ENCODE measurements around the gene MT4. TPM values are rescaled to one million over a fixed set of nuclear protein-coding genes. Genes with fewer than 3 reads are reported as not detected.

The MT4 gene
- total RNA-seq, 1 experiment from 2014 or later = not detected

- Histone ChIP-seq H3K4me3 (no peak overlapping the region), H3K79me2 (ENCODE audit: low read depth) (no peaks in the 10 kb centered on the region), H2AFZ (no peak overlapping the region), H3F3A (ENCODE audit: insufficient read depth, low read depth) (peaks cover 4% of the 10 kb centered on the region; the same call in 1 of the 2 replicates), H3K9me3 (ENCODE audit: insufficient read depth, low read depth) (no peaks in the 10 kb centered on the region), H3K9me2 (ENCODE audit: insufficient read depth) (no peaks in the 10 kb centered on the region), H3K4me2 (no peak overlapping the region), H4K20me1 (ENCODE audit: insufficient read depth) (no peaks in the 10 kb centered on the region), H3K36me3 (ENCODE audit: low read depth) (no peaks in the 10 kb centered on the region), H3K4me1 (replicated peaks; ENCODE audit: insufficient read depth) (no peaks in the 10 kb centered on the region), H3K27me3 (ENCODE audit: insufficient read depth, low read depth) (no peaks in the 10 kb centered on the region; the same call in 1 of the 2 replicates), H3K27ac (no peak overlapping the region)
- TF ChIP-seq CTCF (conservative IDR thresholded peaks at IDR 0.05) (no peak), EZH2 (IDR thresholded peaks at IDR 0.05; ENCODE audit: low read depth) (no peak)
- intact Hi-C loops (cut with micrococcal nuclease; ENCODE audit: unreplicated experiment) = no loop called here
- DNase-seq = no peak
- no TSS peak for BruUV-seq (replicated peaks)
- POLR2A ChIA-PET (ENCODE audit: unreplicated experiment) = no interaction called here
- CTCF ChIA-PET = interaction anchor here (0.6 kb wide), 2 partner anchors 16 to 559 kb away, joined by 3 read pairs; no protein-coding TSS in a partner anchor
Observed at GRCh38 chr16:56549161-56549560, 15.7 kb upstream of the MT4 start.

GRCh38 chr16:56549744-56550385 lies 15.0 kb upstream of the MT4 start:
- ChIA-PET CTCF (interaction anchor here (0.6 kb wide), 2 partner anchors 17 to 560 kb away, joined by 3 read pairs; no protein-coding TSS in a partner anchor), POLR2A (ENCODE audit: unreplicated experiment) (no interaction called here)
- no peak for DNase-seq
- H4K20me1 ChIP-seq (ENCODE audit: insufficient read depth) = no peaks in the 10 kb centered on the region
- intact Hi-C loops (cut with micrococcal nuclease; ENCODE audit: unreplicated experiment) = no loop called here
- no peak overlapping the region for H3K4me3 ChIP-seq
- no peaks in the 10 kb centered on the region for H3K79me2 ChIP-seq (ENCODE audit: low read depth)
- H3K9me3 ChIP-seq (ENCODE audit: insufficient read depth, low read depth) = no peaks in the 10 kb centered on the region
- H2AFZ ChIP-seq = no peak overlapping the region
- peaks cover 4% of the 10 kb centered on the region; the same call in 1 of the 2 replicates for H3F3A ChIP-seq (ENCODE audit: insufficient read depth, low read depth)
- no peaks in the 10 kb centered on the region for H3K4me1 ChIP-seq (replicated peaks; ENCODE audit: insufficient read depth)
- no TSS peak for BruUV-seq (replicated peaks)
- no peaks in the 10 kb centered on the region for H3K36me3 ChIP-seq (ENCODE audit: low read depth)
- H3K27me3 ChIP-seq (ENCODE audit: insufficient read depth, low read depth) = peaks cover 5% of the 10 kb centered on the region; the same call in 1 of the 2 replicates
- H3K27ac ChIP-seq = no peak overlapping the region
- no peaks in the 10 kb centered on the region for H3K9me2 ChIP-seq (ENCODE audit: insufficient read depth)
- TF ChIP-seq EZH2 (IDR thresholded peaks at IDR 0.05; ENCODE audit: low read depth) (no peak), CTCF (conservative IDR thresholded peaks at IDR 0.05) (no peak)
- no peak overlapping the region for H3K4me2 ChIP-seq

- Histone ChIP-seq H2AFZ (no peak overlapping the region), H3K4me3 (no peak overlapping the region), H3K27ac (no peak overlapping the region), H3K4me1 (replicated peaks; ENCODE audit: insufficient read depth) (no peaks in the 10 kb centered on the region), H3K4me2 (no peak overlapping the region), H3K9me2 (ENCODE audit: insufficient read depth) (no peaks in the 10 kb centered on the region), H3K79me2 (ENCODE audit: low read depth) (no peaks in the 10 kb centered on the region), H3K9me3 (ENCODE audit: insufficient read depth, low read depth) (no peaks in the 10 kb centered on the region), H3K27me3 (ENCODE audit: insufficient read depth, low read depth) (peaks cover 18% of the 10 kb centered on the region; the same call in 1 of the 2 replicates), H3F3A (ENCODE audit: insufficient read depth, low read depth) (peaks cover 3% of the 10 kb centered on the region; the same call in 1 of the 2 replicates), H3K36me3 (ENCODE audit: low read depth) (no peaks in the 10 kb centered on the region), H4K20me1 (ENCODE audit: insufficient read depth) (no peaks in the 10 kb centered on the region)
- CTCF ChIA-PET = interaction anchor here (0.6 kb wide), 1 partner anchor 171 kb away, joined by 4 read pairs; no protein-coding TSS in a partner anchor
- DNase-seq = no peak
- intact Hi-C loops (cut with micrococcal nuclease; ENCODE audit: unreplicated experiment) = no loop called here
- POLR2A ChIA-PET (ENCODE audit: unreplicated experiment) = no interaction called here
- no peak for TF ChIP-seq CTCF (conservative IDR thresholded peaks at IDR 0.05)
- no peak for TF ChIP-seq EZH2 (IDR thresholded peaks at IDR 0.05; ENCODE audit: low read depth)
- no TSS peak for BruUV-seq (replicated peaks)
Observed at GRCh38 chr16:56551796-56552738, 12.8 kb upstream of the MT4 start.
